Activated CD4-positive, alpha-beta T cell treated with anti-CD3 and anti-CD28 coated beads for 48 hours (primary cell): ENCODE measurements around the gene KCNN2.

ENCODE experiments used
- DNase-seq: peaks from one replicate; pipeline ENCODE4 v3.0.0-alpha.2; 2020

KCNN2 gene

GRCh38 chr5:114361724-114362196 is at the start of gene KCNN2:
KCNN2 (plus strand) TSS chr5:114362070; CDS start chr5:114362140, 70 bp downstream.
- DNase-seq: peak; percentile 28

DNA sequence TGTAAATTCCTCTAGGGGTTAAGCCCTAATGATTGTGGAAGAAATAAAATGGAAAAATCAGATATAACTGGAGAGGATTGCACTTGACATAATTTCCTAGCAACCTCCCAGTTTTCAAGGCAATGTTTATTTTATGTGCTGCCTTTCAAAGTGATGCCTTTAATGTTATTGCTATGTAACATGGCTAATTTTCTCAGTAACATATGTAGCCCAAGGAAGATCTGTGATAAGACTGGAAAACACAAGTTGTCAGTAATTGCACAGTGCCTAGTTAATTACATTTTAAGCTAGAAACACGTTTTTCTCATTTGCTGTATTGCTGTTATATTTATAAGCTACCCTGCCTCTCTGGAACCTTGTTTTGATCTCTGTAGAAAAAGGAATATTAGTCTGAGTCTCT is 49.2 kb upstream of the KCNN2 start:
- no peak for DNase-seq

DNA sequence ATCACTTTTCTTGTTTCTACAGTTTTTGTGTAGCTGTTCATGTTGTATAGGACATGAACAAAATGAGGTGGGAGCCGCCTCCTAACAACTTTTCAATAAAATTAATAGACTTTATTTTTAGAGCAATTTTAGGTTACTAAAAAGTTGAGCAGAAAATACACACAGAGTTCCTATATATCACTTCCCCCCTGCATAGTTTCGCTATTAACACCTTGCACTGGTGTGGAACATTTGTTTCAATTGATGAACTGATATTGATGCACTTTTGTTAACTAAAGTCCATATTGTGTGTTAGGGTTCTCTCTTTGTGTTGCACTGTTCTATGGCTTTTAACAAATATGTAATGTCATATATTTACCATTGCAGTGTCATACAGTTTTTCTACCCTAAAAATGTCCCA is 47.8 kb upstream of the KCNN2 start:
- no peak for DNase-seq

DNA sequence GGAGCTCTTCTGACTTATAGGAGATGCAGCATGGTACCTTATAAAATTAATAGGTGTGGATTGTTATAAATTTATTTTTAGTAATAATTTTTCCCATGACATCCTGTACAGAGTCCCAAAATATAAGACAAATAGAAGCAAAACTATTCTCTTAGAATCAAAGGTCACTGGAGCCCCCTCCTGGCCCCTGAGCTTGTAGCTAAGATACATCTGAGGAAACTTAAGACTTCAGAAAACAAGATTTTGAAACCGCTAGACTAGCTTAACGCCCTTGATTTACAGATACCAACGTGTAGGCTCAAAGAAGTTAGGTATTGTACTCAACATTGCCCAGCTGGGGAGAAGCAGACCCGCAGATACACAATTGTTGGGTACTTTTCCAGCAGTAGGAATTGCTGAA is 45.7 kb upstream of the KCNN2 start:
- no peak for DNase-seq

GRCh38 chr5:114317751-114318150 is 44.1 kb upstream of the KCNN2 start:
- no peak for DNase-seq

- no peak for DNase-seq
These were observed 42.6 kb upstream of the KCNN2 start for GRCh38 chr5:114319236-114319635.

DNA sequence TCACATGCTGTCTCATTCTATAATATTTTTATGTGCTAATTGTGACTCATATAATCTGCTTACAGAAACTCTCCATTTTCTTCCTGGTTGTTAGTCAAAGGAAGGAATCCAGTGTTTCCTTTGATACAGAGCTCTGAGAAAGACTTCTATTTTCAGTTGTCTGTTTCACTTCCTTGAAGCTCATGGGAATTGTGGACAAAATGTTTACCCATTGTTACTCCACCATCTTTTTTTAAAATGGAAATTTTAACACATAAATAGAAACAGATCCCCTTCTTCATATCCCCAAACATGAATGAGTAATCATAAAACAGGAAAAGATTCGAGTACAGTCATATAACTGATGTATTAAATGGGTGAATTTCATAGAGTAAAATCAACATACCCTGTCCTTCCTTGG is 42.0 kb upstream of the KCNN2 start:
- no peak for DNase-seq

GRCh38 chr5:114324282-114324681 is 37.6 kb upstream of the KCNN2 start:
- no peak for DNase-seq

GRCh38 chr5:114325541-114325940 is 36.3 kb upstream of the KCNN2 start:
- DNase-seq: no peak

DNA sequence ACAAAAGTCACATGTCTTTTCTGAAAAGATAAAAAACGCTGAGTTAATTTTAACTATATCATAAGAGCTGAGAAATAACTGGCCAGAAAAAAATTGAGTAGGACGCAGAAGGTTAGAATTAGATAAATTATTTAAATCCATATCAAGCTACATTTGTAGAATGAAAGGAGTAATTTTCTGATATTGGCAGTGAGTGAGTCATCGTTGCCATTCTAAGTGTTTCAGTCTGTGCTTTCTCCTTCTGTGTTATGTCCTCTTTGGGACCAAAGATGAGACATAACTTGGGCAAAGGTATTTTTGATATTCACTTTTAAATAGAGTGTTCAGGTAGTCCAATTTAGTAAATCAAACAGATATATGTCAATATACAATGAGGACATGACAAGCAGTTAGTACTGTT is 34.4 kb upstream of the KCNN2 start:
- no peak for DNase-seq

- no peak for DNase-seq
These were observed 33.9 kb upstream of the KCNN2 start for GRCh38 chr5:114327987-114328386.

DNA sequence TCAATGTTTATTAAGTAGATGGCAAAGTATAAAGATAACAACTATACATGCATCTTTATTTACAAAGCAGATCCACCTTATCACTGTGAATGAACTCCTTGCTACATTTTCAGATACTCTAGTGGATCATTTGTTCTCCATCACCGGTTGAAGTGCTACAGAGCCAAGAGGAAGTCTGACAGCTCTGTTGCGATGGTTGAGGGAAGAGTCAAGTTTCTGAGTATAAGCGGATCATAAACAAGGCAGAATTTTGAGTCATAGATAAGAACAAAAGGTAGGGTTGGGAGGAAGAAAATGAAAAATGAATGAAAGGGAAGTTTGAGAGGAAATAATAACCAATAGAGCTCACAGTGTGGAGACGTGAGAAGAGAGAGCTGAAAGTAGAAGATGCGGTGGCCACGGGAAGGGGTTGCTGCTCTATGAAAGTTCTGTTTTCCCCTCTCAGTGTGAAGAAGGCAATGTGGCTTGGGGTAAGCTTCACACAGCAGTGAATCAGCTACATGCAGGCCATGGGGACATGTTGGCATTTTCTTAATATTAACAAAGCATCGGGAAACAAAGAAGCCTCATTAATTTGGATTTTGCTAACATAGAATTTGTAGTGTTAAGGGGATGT is 30.8 kb upstream of the KCNN2 start:
- no peak for DNase-seq

- DNase-seq: no peak
These were observed 29.4 kb upstream of the KCNN2 start for GRCh38 chr5:114332493-114332892.

DNA sequence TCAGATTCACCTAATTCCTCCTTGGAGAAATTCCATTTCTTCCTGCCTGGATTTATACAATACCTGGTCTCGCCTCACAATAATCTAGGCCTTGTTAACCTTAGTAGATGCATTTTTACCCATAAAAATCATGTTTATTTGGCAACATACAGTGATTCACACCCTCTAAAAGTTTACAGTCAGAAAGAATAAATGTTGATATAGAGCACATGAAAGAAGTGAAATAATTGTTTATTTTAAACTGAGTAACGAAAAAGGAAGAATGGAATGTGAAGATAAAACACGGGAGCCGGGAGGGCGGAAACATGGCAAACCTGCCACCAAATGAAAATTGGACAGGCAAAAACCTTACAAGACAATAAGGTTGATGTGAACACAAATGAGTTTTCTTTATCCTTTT is 28.9 kb upstream of the KCNN2 start:
- no peak for DNase-seq

GRCh38 chr5:114335391-114335790 is 26.5 kb upstream of the KCNN2 start:
- DNase-seq: no peak

DNA sequence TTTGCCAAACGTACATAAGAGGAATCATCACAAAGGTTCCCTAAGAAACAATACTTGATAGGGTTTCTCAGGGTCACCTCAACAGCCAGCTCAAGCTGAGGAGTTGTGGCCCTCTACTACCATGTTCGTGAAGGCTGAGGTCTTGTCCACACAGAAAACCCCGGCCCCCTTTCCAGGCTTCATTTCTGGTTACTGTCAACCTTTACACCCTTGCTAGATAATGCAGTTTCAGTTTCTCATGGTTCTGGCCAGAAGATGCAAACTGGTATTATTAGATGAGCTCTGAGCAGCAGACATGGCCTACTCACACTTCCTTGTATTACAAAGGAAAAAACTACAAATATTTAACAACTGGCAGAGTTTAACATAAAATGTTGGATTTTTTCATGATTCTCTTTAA is 22.8 kb upstream of the KCNN2 start:
- DNase-seq: no peak

- no peak for DNase-seq
These were observed 15.7 kb upstream of the KCNN2 start for GRCh38 chr5:114346181-114346580.

DNA sequence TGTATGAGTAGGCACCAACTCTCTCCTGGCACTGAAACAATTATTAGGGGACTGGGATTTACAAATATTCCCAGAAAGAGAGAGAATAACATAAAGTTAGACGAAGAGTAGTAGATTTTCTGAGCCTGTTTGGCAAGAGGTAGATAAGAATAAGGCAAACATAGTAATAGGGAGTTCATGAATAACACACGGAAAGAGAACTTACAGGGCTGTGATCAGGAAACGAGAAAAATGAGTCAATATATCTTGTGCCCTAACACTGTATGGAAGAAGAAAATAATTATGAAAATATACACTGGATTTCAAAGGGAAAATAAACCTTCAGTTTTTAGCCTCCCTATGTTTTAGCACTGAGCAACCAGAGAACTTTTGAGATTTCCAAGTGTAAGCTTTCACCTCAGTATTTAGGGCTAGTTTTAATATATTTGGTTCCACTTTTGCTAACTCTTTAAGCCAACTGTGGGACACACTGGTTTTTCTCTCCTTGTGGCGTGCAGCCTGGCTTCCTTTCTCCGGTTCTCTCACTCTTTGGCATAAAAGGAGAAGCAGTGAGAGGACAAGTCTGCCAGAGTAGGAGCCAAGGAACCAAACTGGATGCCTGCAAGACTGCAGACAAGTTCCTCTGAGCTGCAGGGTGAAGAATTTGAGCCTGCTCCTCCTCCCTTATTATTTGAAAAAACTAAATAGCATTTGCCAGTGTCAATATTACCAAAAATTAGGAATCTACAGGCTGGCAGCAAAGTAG is 6.6 kb upstream of the KCNN2 start:
- DNase-seq: no peak

DNA sequence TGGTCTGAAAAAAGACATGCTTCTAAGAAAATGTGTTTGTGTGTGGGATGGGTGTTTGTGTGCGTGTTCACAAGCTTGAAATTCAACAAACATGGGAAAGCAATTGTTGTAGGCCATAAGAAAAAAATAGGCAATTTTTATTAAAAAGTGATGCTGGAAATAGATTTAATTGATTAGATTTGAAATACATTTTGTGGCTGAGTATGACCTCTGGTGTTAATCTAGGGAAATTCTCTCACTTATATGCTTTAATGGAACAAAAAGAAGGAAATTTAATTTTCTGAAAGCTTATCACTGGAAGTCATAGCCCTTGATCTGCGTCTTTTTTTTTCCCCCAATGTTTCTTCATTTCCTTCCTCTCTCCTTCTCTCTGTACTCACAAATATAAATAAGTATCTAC is 3.5 kb upstream of the KCNN2 start:
- no peak for DNase-seq

DNA sequence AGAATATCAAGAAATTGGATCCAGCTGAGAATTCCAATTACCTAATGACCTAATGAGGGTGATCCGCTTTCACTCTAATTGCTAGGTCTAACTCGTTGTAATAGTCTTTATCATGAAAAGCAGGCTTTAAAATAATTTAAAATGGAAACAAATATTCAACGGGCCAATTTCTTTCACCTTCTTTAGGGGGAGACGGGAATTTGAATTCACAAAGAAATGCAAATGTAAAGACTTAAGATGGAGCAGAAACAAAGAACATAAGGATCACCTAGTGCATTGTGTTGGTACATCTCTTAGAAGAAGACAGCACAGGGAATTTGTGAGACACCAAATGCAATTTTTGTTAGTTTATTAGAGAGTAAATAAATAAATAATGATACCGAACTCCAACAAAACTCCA is 1.5 kb upstream of the KCNN2 start:
- no peak for DNase-seq

GRCh38 chr5:114360816-114361723 is 800 bp upstream of the KCNN2 start:
- peak; percentile 8 for DNase-seq

GRCh38 chr5:114362197-114362976 is 517 bp downstream of the KCNN2 start:
- peak; percentile 3 for DNase-seq
